GM12878 (cell line): ENCODE measurements around the gene CXCL12. TPM values are rescaled to one million over a fixed set of nuclear protein-coding genes. Genes with fewer than 3 reads are reported as not detected.

Experiments used
- ATAC-seq: fragments of 200-7000 bp; cut with Tn5 transposase; 3 replicates; pipeline ENCODE4 v1.9.1; 2020; ENCODE audit warnings: mild to moderate bottlenecking, moderate library complexity
- BruUV-seq: library from RNA; stranded (reverse); fragments of 400-500 nt; replicated peaks from 2 replicates; lab custom pipeline; 2021; lab: Mats Ljungman, UMichigan
- CTCF ChIA-PET: fragments of 300-600 bp; sonication (Branson Sonifier 250); formaldehyde crosslinking; extraction: SDS; loops from one replicate; lab custom pipeline; 2021; ENCODE audit warnings: inconsistent platforms; lab: Yijun Ruan, JAX
- POLR2A ChIA-PET: fragments of 350-600 bp; formaldehyde crosslinking; extraction: SDS; loops from one replicate; lab custom pipeline; 2021; ENCODE audit warnings: inconsistent platforms; lab: Charles Lee
- RAD21 ChIA-PET: fragments of 300-600 bp; sonication (Branson Sonifier 250); formaldehyde crosslinking; loops from one replicate; lab custom pipeline; 2023; ENCODE audit warnings: antibody characterized with exemption; ENCODE audit not compliant: unreplicated experiment; lab: Charles Lee
- SMC1A ChIA-PET: fragments of 300-600 bp; sonication (Branson Sonifier 250); formaldehyde crosslinking; loops from one replicate; lab custom pipeline; 2023; ENCODE audit not compliant: unreplicated experiment, uncharacterized antibody; lab: Charles Lee
- DNase-seq: peaks from one replicate; pipeline ENCODE4 v3.0.0-alpha.2; 2011; ENCODE audit warnings: low read depth, low spot score
- FAIRE-seq: peaks from 3 replicates; lab custom pipeline; 2011; peaks lifted over from hg19 to GRCh38; lab: Jason Lieb, UNC
- H2AFZ ChIP-seq: 2 replicates; pipeline ENCODE4 v1.6.0; 2011; ENCODE audit warnings: low read depth, low read length, control low read depth; ENCODE audit not compliant: control insufficient read depth
- H3K27ac ChIP-seq: 2 replicates; pipeline ENCODE4 v1.5.1; 2011; ENCODE audit warnings: control low read depth; ENCODE audit not compliant: control insufficient read depth, insufficient read depth
- H3K27me3 ChIP-seq, 2 experiments: replicated peaks in 1 of 2; 2 replicates each; pipeline versions ENCODE4 v1.6.0 to v1.6.1; 2011; ENCODE audit warnings: low read length in 1 of 2; ENCODE audit not compliant: control insufficient read depth in 2 of 2, insufficient read depth in 2 of 2
- H3K36me3 ChIP-seq, 2 experiments: 2 replicates each; pipeline ENCODE4 v1.5.1; 2011; ENCODE audit warnings: low read length in 1 of 2; ENCODE audit not compliant: control insufficient read depth in 2 of 2, insufficient read depth in 2 of 2
- H3K4me1 ChIP-seq: 2 replicates; pipeline ENCODE4 v1.6.1; 2011; ENCODE audit warnings: mild to moderate bottlenecking, low read length, moderate library complexity, mixed read lengths; ENCODE audit not compliant: control insufficient read depth, insufficient read depth
- H3K4me2 ChIP-seq: 2 replicates; pipeline ENCODE4 v1.6.0; 2011; ENCODE audit warnings: control low read depth; ENCODE audit not compliant: control insufficient read depth, insufficient read depth
- H3K4me3 ChIP-seq: fragments of 200-600 bp; sonication (generic); 2 replicates; pipeline ENCODE4 v1.5.1; 2016
- H3K79me2 ChIP-seq: 2 replicates; pipeline ENCODE4 v1.6.0; 2011; ENCODE audit warnings: low read length; ENCODE audit not compliant: control insufficient read depth, insufficient read depth
- H3K9ac ChIP-seq: 2 replicates; pipeline ENCODE4 v1.8.0; 2011; ENCODE audit warnings: low read length, control low read depth, mixed read lengths; ENCODE audit not compliant: control insufficient read depth, insufficient read depth
- H3K9me3 ChIP-seq: replicated peaks from 3 replicates; pipeline ENCODE4 v1.5.1; 2011; ENCODE audit warnings: mild to moderate bottlenecking, low read length; ENCODE audit not compliant: control insufficient read depth, insufficient read depth
- H4K20me1 ChIP-seq: 2 replicates; pipeline ENCODE4 v1.6.0; 2011; ENCODE audit not compliant: control insufficient read depth, insufficient read depth
- ASH2L ChIP-seq: fragments of 300-600, 200-600 bp; sonication (generic); IDR thresholded peaks from 2 replicates; pipeline ENCODE4 v1.6.1; 2017; ENCODE audit warnings: low read depth, mild to moderate bottlenecking, borderline replicate concordance
- EP300 ChIP-seq, 2 experiments: fragments of 150-350 bp in 1 of 2; IDR thresholded peaks; 2 replicates each; pipeline ENCODE4 v1.6.1; 2011 to 2012; ENCODE audit warnings: low read depth in 2 of 2, low read length in 2 of 2, borderline replicate concordance in 1 of 2, improper control_type of control experiment in 1 of 2, inconsistent platforms in 1 of 2; ENCODE audit not compliant: control insufficient read depth in 1 of 2
- GATAD2B ChIP-seq: fragments of 450-650 bp; conservative IDR thresholded peaks from 2 replicates; pipeline ENCODE4 v1.6.1; 2017; ENCODE audit warnings: low read depth, mild to moderate bottlenecking, moderate library complexity
- MEF2A ChIP-seq: IDR thresholded peaks from 2 replicates; pipeline ENCODE4 v1.6.1; 2011; ENCODE audit warnings: low read depth, mild to moderate bottlenecking, low read length, moderate library complexity; ENCODE audit not compliant: insufficient read depth
- MTA3 ChIP-seq: IDR thresholded peaks from 2 replicates; pipeline ENCODE4 v1.6.1; 2012; ENCODE audit warnings: low read length, inconsistent platforms, borderline replicate concordance
- NBN ChIP-seq: fragments of 450-650 bp; IDR thresholded peaks from 2 replicates; pipeline ENCODE4 v1.6.1; 2016
- NFYA ChIP-seq: IDR thresholded peaks from 2 replicates; pipeline ENCODE4 v1.6.1; 2011; ENCODE audit warnings: low read depth, mild to moderate bottlenecking, low read length, improper control_type of control experiment, borderline replicate concordance
- NR2F1 ChIP-seq: fragments of 450-650 bp; conservative IDR thresholded peaks from 2 replicates; pipeline ENCODE4 v1.6.1; 2017; ENCODE audit warnings: mild to moderate bottlenecking
- RAD51 ChIP-seq: fragments of 450-650 bp; IDR thresholded peaks from 2 replicates; pipeline ENCODE4 v1.6.1; 2016; ENCODE audit warnings: moderate library complexity, mild to moderate bottlenecking, inconsistent platforms
- RELA ChIP-seq: fragments of 450-650 bp; IDR thresholded peaks from 2 replicates; pipeline ENCODE4 v1.8.0; 2014; ENCODE audit warnings: borderline replicate concordance; ENCODE audit not compliant: partially characterized antibody
- SKIL ChIP-seq: fragments of 450-650 bp; IDR thresholded peaks from 2 replicates; pipeline ENCODE4 v1.6.1; 2017; ENCODE audit warnings: mild to moderate bottlenecking, low read depth, inconsistent platforms; ENCODE audit not compliant: poor library complexity, severe bottlenecking
- STAT3 ChIP-seq: IDR thresholded peaks from 2 replicates; pipeline ENCODE4 v1.6.1; 2011; ENCODE audit warnings: low read depth, low read length, improper control_type of control experiment
- TARDBP ChIP-seq: IDR thresholded peaks from 2 replicates; pipeline ENCODE4 v1.6.1; 2016; ENCODE audit warnings: borderline replicate concordance
- TCF7 ChIP-seq: IDR thresholded peaks from 2 replicates; pipeline ENCODE4 v1.6.1; 2014; ENCODE audit warnings: antibody characterized with exemption, borderline replicate concordance
- ZBED1 ChIP-seq: IDR thresholded peaks from 2 replicates; pipeline ENCODE4 v1.6.1; 2016; ENCODE audit warnings: borderline replicate concordance
- ZBTB40 ChIP-seq: fragments of 450-650 bp; IDR thresholded peaks from 2 replicates; pipeline ENCODE4 v1.6.1; 2016; ENCODE audit warnings: mild to moderate bottlenecking, moderate library complexity, borderline replicate concordance
- WGBS: methylation state at CpG from one replicate; pipeline ENCODE4 v1.1.6; 2016; ENCODE audit warnings: low lambda C conversion rate; ENCODE audit not compliant: insufficient replicate concordance, insufficient coverage; ENCODE audit errors: missing lambda C conversion rate; 5-methylcytosine and 5-hydroxymethylcytosine counted together
- in situ Hi-C: fragments of 300-500 bp; cut with MboI; formaldehyde crosslinking; loops from 9 replicates; pipeline ENCODE4 v1.14.3; 2018; ENCODE audit warnings: mixed read lengths
- intact Hi-C: fragments of 100-400 bp; cut with micrococcal nuclease; formaldehyde crosslinking; loops from one replicate; pipeline ENCODE4 v1.14.2; 2022; ENCODE audit not compliant: unreplicated experiment
- polyA plus RNA-seq, 11 experiments: library from polyadenylated mRNA; depleted of rRNA in 4 of 11; unstranded in 6 of 11; stranded (reverse) in 5 of 11; fragments of >200 nt; fragmentation: Nextera tagmentation in 4 of 11; fragmentation: Illumina TruSeq in 1 of 11; extraction: Ambion mirVana in 4 of 11; extraction: Trizol in 1 of 11; gene quantifications; 1 replicate in 1 of 11; 2 replicates in 10 of 11; pipeline versions ENCODE4 v1.2.1 to v1.2.3, GENCODE V29; 2011 to 2016; ENCODE audit warnings: inconsistent platforms in 2 of 11, missing spikeins in 2 of 11, low read depth in 1 of 11
- total RNA-seq, 4 experiments: library from RNA; depleted of rRNA in 3 of 4; stranded (reverse); fragments of >200 nt in 3 of 4; fragmentation: Illumina TruSeq in 1 of 4; extraction: Trizol in 1 of 4; gene quantifications; 2 replicates each; pipeline versions ENCODE4 v1.2.1 to v1.2.3, GENCODE V29; 2013 to 2021

The CXCL12 gene
- total and polyA plus RNA-seq, 10 of the 15 experiments (the other 5 are each of a cell fraction or from before 2014, with no cell fraction given): 0.03 to 4.5 (median 0.53) TPM

- TF ChIP-seq TCF7: no peak
- TF ChIP-seq MEF2A: no peak
- no peak for TF ChIP-seq STAT3
- no peak for TF ChIP-seq EP300 (IDR thresholded peaks at IDR 0.05; ENCODE audit: borderline replicate concordance in 1 of 2, control insufficient read depth in 1 of 2, low read depth in 2 of 2, low read length in 2 of 2)
- no peak for TF ChIP-seq SKIL
- TF ChIP-seq NBN: no peak
- no peak for TF ChIP-seq MTA3
- TF ChIP-seq ASH2L: no peak
Measured at GRCh38 chr10:44418637-44419036, 33.7 kb upstream of the CXCL12 start (continued).

- FAIRE-seq (no peak), DNase-seq (no peak), ATAC-seq (no peak)
- Histone ChIP-seq H4K20me1 (no peaks in the 10 kb centered on the region), H3K4me1 (no peaks in the 10 kb centered on the region), H3K27ac (no peak overlapping the region), H3K4me2 (no peak overlapping the region), H3K4me3 (no peak overlapping the region), H3K9ac (no peak overlapping the region), H2AFZ (no peak overlapping the region), H3K36me3 (no peaks in the 10 kb centered on the region), H3K79me2 (no peaks in the 10 kb centered on the region), H3K27me3 (no peaks in the 10 kb centered on the region; a peak in 1 of 4 replicates), H3K9me3 (no peaks in the 10 kb centered on the region)
- ChIA-PET POLR2A (no interaction called here), CTCF (no interaction called here), RAD21 (no interaction called here), SMC1A (interaction anchor here (1.2 kb wide), 1 partner anchor 122 kb away, joined by 3 read pairs; no protein-coding TSS in a partner anchor)
- intact Hi-C loops (no loop called here), in situ Hi-C loops (loop anchor here (25.0 kb wide), 1 partner anchor 95 kb away; no protein-coding TSS in a partner anchor)
- 8% methylated on average over 4 of the region's 4 CpGs for WGBS
- no TSS peak for BruUV-seq
- TF ChIP-seq ZBED1 (no peak), ZBTB40 (no peak), RAD51 (no peak), NR2F1 (no peak), MEF2A (no peak), NFYA (no peak), TARDBP (no peak), RELA (no peak), GATAD2B (no peak)
Measured at GRCh38 chr10:44417761-44418160, 32.9 kb upstream of the CXCL12 start.
